ENCODE data around the gene ANAPC16.
"Not testable (repeated sequence)": the region's sequence is repeated elsewhere in the genome, so short reads cannot be mapped to it uniquely, and the experiment has no call there.

The ANAPC16 gene

GRCh38 chr10:72261784-72262404, 46.1 kb downstream of the ANAPC16 start:
- in situ Hi-C loops (cut with MboI; ENCODE audit: low sequenced_read_pairs), result no loop called here

GRCh38 chr10:72263613-72264241, 47.9 kb downstream of the ANAPC16 start:
- in situ Hi-C loops (cut with MboI; ENCODE audit: low sequenced_read_pairs), result no loop called here

GRCh38 chr10:72264536-72264935, 48.7 kb downstream of the ANAPC16 start:
- in situ Hi-C loops (cut with MboI; ENCODE audit: low sequenced_read_pairs), result no loop called here

- in situ Hi-C loops (cut with MboI; ENCODE audit: low sequenced_read_pairs), result no loop called here
Measured at GRCh38 chr10:72265508-72265907, 49.7 kb downstream of the ANAPC16 start.

GRCh38 chr10:72265990-72266865, 50.4 kb downstream of the ANAPC16 start:
- in situ Hi-C loops (cut with MboI; ENCODE audit: low sequenced_read_pairs), result no loop called here

- in situ Hi-C loops (cut with MboI; ENCODE audit: low sequenced_read_pairs), result no loop called here
Measured at GRCh38 chr10:72267381-72267780, 51.6 kb downstream of the ANAPC16 start.

- in situ Hi-C loops (cut with MboI; ENCODE audit: low sequenced_read_pairs), result no loop called here
Measured at GRCh38 chr10:72267819-72268399, 52.1 kb downstream of the ANAPC16 start.

GRCh38 chr10:72268475-72269200, 52.8 kb downstream of the ANAPC16 start:
- in situ Hi-C loops (cut with MboI; ENCODE audit: low sequenced_read_pairs), result not testable (repeated sequence)

GRCh38 chr10:72270607-72271281, 54.9 kb downstream of the ANAPC16 start:
- in situ Hi-C loops (cut with MboI; ENCODE audit: low sequenced_read_pairs), result no loop called here

- in situ Hi-C loops (cut with MboI; ENCODE audit: low sequenced_read_pairs), result no loop called here
Measured at GRCh38 chr10:72272689-72273409, 57.0 kb downstream of the ANAPC16 start.

- in situ Hi-C loops (cut with MboI; ENCODE audit: low sequenced_read_pairs), result no loop called here
Measured at GRCh38 chr10:72273410-72274212, 57.8 kb downstream of the ANAPC16 start, which contains the start of gene DDIT4. Gene DDIT4 (plus strand): TSS chr10:72273924. CDS start chr10:72274217, 293 bp downstream.

GRCh38 chr10:72274213-72274729, 58.5 kb downstream of the ANAPC16 start:
- in situ Hi-C loops (cut with MboI; ENCODE audit: low sequenced_read_pairs), result no loop called here

GRCh38 chr10:72274730-72275350, 59.0 kb downstream of the ANAPC16 start:
- in situ Hi-C loops (cut with MboI; ENCODE audit: low sequenced_read_pairs), result no loop called here

- in situ Hi-C loops (cut with MboI; ENCODE audit: low sequenced_read_pairs), result no loop called here
Measured at GRCh38 chr10:72275351-72276012, 59.7 kb downstream of the ANAPC16 start.

GRCh38 chr10:72276013-72276387, 60.2 kb downstream of the ANAPC16 start:
- in situ Hi-C loops (cut with MboI; ENCODE audit: low sequenced_read_pairs), result no loop called here

GRCh38 chr10:72276421-72277339, 60.9 kb downstream of the ANAPC16 start:
- in situ Hi-C loops (cut with MboI; ENCODE audit: low sequenced_read_pairs), result no loop called here

Measured in HL-60/S4 treated with retinoic acid at 250 ng/mL for 4 days and 3 days (cell line).